ENCODE results near the gene COL6A2. TPM values are rescaled to one million over a fixed set of nuclear protein-coding genes. Genes with fewer than 3 reads are reported as not detected.

The COL6A2 gene
- polyA plus RNA-seq, 3 donors = 0.01 TPM; not detected in 2

GRCh38 chr21:46148106-46148505 lies 50.2 kb downstream of the COL6A2 start:
- Histone ChIP-seq H3K27me3 (ENCODE audit: control insufficient read depth in 2 of 2, insufficient read depth in 2 of 2, low read length in 2 of 2) (no peaks in the 10 kb centered on the region), H3K4me2 (replicated peaks; ENCODE audit: extremely low read depth, low read length, poor library complexity, severe bottlenecking) (no peak overlapping the region), H4K20me1 (ENCODE audit: insufficient read depth, low read length) (no peaks in the 10 kb centered on the region), H3K36me3 (replicated peaks in 1 of 2; ENCODE audit: control insufficient read depth in 1 of 2, insufficient read depth in 2 of 2, low read length in 2 of 2) (no peaks in the 10 kb centered on the region), H3K4me1 (ENCODE audit: control insufficient read depth in 1 of 2, insufficient read depth in 2 of 2, low read length in 2 of 2) (peaks cover 3 to 4% of the 10 kb centered on the region in 2 donors), H3K9ac (ENCODE audit: insufficient read depth, low read length, poor library complexity, severe bottlenecking) (no peak overlapping the region), H3K9me3 (replicated peaks in 1 of 2; ENCODE audit: control insufficient read depth in 1 of 2, insufficient read depth in 1 of 2, low read length in 2 of 2) (no peaks in the 10 kb centered on the region), H3K79me2 (ENCODE audit: insufficient read depth, low read length) (no peaks in the 10 kb centered on the region), H2AFZ (ENCODE audit: insufficient read depth, low read depth, low read length, poor library complexity, severe bottlenecking) (no peak overlapping the region), H3K27ac (ENCODE audit: low read depth in 1 of 2, low read length in 2 of 2) (no peak overlapping the region), H3K4me3 (replicated peaks in 1 of 3; ENCODE audit: low read depth in 2 of 3, low read length in 3 of 3) (no peak overlapping the region)
- H3K36me3 Mint-ChIP-seq = no peaks in the 10 kb centered on the region
- peak overlapping the region in 1 of 7 donors; percentile 59 for H3K27ac Mint-ChIP-seq
- H3K4me3 Mint-ChIP-seq = no peak overlapping the region
- peaks cover 2 to 3% (median 3%) of the 10 kb centered on the region in 3 donors for H3K27me3 Mint-ChIP-seq (ENCODE audit: low read depth in 3 of 3)
- TF ChIP-seq, protein P1, sequence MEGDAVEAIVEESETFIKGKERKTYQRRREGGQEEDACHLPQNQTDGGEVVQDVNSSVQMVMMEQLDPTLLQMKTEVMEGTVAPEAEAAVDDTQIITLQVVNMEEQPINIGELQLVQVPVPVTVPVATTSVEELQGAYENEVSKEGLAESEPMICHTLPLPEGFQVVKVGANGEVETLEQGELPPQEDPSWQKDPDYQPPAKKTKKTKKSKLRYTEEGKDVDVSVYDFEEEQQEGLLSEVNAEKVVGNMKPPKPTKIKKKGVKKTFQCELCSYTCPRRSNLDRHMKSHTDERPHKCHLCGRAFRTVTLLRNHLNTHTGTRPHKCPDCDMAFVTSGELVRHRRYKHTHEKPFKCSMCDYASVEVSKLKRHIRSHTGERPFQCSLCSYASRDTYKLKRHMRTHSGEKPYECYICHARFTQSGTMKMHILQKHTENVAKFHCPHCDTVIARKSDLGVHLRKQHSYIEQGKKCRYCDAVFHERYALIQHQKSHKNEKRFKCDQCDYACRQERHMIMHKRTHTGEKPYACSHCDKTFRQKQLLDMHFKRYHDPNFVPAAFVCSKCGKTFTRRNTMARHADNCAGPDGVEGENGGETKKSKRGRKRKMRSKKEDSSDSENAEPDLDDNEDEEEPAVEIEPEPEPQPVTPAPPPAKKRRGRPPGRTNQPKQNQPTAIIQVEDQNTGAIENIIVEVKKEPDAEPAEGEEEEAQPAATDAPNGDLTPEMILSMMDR (IDR thresholded peaks at IDR 0.05) = no peak
- WGBS (ENCODE audit: insufficient coverage) = 95% methylated on average over 7 of the region's 11 CpGs
- DNase-seq = no peak
- intact Hi-C loops (cut with micrococcal nuclease) = no loop called here
- peaks cover 7% of the 10 kb centered on the region for H3K4me1 Mint-ChIP-seq
- H3K9me3 Mint-ChIP-seq = peaks cover 0 to 1% (median 0%) of the 10 kb centered on the region in 7 donors

- Histone ChIP-seq H3K4me3 (replicated peaks in 1 of 3; ENCODE audit: low read depth in 2 of 3, low read length in 3 of 3) (no peak overlapping the region), H3K4me2 (replicated peaks; ENCODE audit: extremely low read depth, low read length, poor library complexity, severe bottlenecking) (no peak overlapping the region), H3K9ac (ENCODE audit: insufficient read depth, low read length, poor library complexity, severe bottlenecking) (no peak overlapping the region), H3K9me3 (replicated peaks in 1 of 2; ENCODE audit: control insufficient read depth in 1 of 2, insufficient read depth in 1 of 2, low read length in 2 of 2) (no peaks in the 10 kb centered on the region), H3K27ac (ENCODE audit: low read depth in 1 of 2, low read length in 2 of 2) (no peak overlapping the region), H3K27me3 (ENCODE audit: control insufficient read depth in 2 of 2, insufficient read depth in 2 of 2, low read length in 2 of 2) (no peaks in the 10 kb centered on the region), H3K36me3 (replicated peaks in 1 of 2; ENCODE audit: control insufficient read depth in 1 of 2, insufficient read depth in 2 of 2, low read length in 2 of 2) (no peaks in the 10 kb centered on the region), H3K4me1 (ENCODE audit: control insufficient read depth in 1 of 2, insufficient read depth in 2 of 2, low read length in 2 of 2) (no peaks in the 10 kb centered on the region), H2AFZ (ENCODE audit: insufficient read depth, low read depth, low read length, poor library complexity, severe bottlenecking) (no peak overlapping the region), H4K20me1 (ENCODE audit: insufficient read depth, low read length) (no peaks in the 10 kb centered on the region), H3K79me2 (ENCODE audit: insufficient read depth, low read length) (no peaks in the 10 kb centered on the region)
- no peak overlapping the region for H3K27ac Mint-ChIP-seq
- no peaks in the 10 kb centered on the region for H3K36me3 Mint-ChIP-seq
- H3K27me3 Mint-ChIP-seq (ENCODE audit: low read depth in 3 of 3) = peaks cover 2 to 3% (median 2%) of the 10 kb centered on the region in 3 donors
- H3K4me1 Mint-ChIP-seq = no peaks in the 10 kb centered on the region
- TF ChIP-seq, protein P1 (IDR thresholded peaks at IDR 0.05) = no peak
- 95% methylated on average over 19 of the region's 22 CpGs for WGBS (ENCODE audit: insufficient coverage)
- H3K4me3 Mint-ChIP-seq = no peak overlapping the region
- H3K9me3 Mint-ChIP-seq = peaks cover 0 to 1% (median 0%) of the 10 kb centered on the region in 7 donors
- DNase-seq = no peak
- intact Hi-C loops (cut with micrococcal nuclease) = no loop called here
Measured at GRCh38 chr21:46149205-46149901, 51.4 kb downstream of the COL6A2 start.

Data from CD14-positive monocyte (primary cell).